HG02642 (cell line): Measurements from ENCODE around the gene NUP153.
"Not testable (repeated sequence)": the region's sequence is repeated elsewhere in the genome, so short reads cannot be mapped to it uniquely, and the experiment has no call there.

ENCODE experiments used
- ATAC-seq: cut with Tn5 transposase; IDR thresholded peaks from one replicate; pipeline ENCODE4 v1.9.1; 2021; ENCODE audit warnings: mild to moderate bottlenecking; ENCODE audit not compliant: unreplicated experiment, poor library complexity

NUP153 gene

DNA sequence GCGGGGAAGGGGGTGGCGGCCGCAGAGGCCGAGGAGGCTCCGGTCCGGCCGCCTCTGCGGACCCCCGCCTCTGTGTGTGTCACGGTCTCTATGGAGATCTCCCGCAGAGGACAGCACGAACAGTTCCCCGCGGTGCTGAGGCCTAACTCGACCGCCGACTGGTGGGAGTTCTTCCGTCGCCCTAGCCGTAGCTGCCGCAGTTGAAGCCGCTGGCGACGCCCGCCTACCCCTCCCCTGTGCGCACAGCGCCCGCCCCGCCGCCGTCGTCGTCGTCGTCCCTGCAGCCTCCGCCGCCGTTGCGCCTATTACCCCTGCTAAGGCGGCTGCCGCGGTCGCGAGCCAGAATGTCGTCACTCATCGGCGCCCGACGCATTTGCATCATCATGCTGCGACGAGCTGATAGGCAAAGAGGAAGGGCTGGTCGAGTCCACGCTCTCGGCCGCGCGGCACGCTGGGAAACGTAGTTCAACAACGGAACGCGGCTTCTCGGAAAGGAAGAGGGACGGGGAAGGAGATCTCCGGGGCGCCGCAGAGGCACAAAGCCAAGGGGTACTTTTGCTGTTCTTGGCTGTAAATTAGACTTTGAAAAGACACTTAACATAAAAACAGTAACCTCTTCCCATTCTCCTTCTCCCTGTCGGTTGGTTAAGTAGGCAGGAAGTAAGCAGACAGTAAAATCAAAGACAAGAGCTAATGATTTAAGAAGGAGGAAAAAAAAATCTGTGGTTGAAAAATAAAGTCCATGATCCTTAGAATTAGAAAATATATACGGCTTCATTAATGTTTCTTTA, at the start of gene NUP153:
TSS of gene NUP153 (minus strand) at position 346 of the 791 bp plus-strand sequence. CDS start 538 bp downstream, outside the sequence.
- peak; percentile 73 for ATAC-seq

DNA sequence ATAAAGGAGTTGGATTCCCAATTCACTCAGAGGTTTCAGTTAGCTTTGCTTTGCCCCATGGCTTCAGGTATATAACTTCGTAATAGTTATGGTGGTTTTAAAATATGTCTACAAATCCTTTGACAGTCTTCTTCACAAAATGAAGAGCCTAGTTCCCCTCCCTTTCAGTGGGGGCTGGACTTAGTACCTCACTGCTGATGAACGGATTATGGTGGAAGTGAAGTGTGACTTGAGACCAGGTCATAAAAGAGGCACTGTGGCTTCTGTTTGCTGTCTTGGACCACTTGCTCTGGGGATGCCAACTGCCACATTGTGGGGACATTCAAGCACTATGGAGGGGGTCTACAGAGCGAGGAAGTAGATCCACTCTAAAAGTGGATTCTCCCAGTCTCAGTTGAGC, 47.5 kb upstream of the NUP153 start:
- ATAC-seq, result no peak

DNA sequence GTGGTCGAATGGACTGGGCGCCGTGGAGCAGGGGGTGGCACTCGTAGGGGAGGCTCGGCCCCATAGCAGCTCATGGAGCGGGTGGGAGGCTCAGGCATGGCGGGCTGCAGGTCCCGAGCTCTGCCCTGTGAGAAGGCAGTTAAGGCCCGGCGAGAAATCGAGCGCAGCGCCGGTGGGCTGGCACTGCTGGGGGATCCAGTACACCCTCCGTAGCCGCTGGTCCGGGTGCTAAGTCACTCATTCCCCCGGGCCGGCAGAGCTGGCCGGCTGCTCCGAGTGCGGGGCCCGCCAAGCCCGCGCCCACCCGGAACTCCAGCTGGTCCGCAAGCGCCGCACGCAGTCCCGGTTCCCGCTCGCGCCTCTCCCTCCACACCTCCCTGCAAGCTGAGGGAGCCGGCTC, 38.6 kb upstream of the NUP153 start:
- ATAC-seq, result not testable (repeated sequence)

DNA sequence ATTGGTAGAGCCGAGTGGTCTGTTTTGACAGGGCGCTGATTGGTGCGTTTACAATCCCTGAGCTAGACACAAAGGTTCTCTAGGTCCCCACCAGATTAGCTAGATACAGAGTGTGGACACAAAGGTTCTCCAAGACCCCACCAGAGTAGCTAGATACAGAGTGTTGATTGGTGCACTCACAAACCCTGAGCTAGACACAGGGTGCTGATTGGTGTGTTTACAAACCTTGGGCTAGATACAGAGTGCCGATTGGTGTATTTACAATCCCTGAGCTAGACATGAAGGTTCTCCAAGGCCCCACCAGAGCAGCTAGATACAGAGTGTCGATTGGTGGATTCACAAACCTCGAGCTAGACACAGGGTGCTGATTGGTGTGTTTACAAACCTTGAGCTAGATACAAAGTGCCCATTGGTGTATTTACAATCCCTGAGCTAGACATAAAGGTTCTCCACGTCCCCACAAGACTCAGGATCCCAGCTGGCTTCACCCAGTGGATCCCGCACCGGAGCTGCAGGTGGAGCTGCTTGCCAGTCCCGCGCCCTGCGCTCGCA, 38.1 kb upstream of the NUP153 start:
- ATAC-seq, result not testable (repeated sequence)

DNA sequence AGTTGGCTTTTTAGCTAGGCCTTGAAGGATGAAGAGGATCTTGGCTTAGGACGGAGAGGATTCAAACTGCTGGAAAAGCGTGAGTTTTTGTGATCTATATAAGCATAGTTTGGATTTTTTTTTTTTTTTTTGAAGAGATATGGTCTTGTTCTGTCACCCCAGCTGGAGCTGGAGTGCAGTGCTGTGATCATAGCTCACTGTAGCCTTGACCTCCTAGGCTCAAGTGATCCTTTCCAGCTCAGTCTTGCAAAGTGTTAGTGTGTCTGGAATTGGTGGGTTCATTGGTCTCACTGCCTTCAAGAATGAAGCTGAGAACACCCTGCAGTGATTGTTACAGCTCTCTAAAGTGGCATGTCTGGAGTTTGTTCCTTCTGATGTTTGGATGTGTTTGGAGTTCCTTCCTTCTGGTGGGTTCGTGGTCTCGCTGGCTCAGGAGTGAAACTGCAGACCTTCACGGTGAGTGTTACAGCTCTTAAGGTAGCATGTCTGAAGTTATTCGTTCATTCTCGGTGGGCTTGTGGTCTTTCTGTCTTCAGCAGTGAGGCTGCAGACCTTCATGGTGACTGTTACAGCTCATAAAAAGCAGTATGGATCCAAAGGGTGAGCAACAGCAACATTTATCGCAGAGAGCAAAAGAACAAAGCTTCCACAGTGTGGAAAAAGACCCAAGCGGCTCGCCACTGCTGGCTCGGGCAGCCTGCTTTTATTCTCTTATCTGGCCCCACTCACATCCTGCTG, 37.5 kb upstream of the NUP153 start:
- no peak for ATAC-seq

DNA sequence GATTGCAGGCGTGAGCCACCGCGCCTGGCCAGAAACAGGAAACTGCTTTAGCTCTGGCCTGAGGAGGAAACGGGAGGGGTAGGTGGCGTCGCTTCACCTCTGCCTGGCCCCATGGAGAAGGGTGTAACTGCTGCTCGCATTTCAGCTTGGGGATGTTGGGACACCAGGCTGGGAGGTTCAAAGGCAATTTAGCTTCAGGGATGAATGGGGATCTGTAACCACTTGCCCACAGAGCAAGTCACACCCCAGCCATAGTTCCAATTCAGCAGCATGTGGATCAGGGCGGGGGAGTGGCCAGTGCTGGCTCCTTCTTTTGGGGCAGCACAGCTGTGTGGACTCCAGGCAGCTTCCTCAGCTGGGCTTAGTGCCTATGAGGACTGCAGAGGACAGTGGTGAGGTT, 34.8 kb upstream of the NUP153 start:
- ATAC-seq, result no peak

DNA sequence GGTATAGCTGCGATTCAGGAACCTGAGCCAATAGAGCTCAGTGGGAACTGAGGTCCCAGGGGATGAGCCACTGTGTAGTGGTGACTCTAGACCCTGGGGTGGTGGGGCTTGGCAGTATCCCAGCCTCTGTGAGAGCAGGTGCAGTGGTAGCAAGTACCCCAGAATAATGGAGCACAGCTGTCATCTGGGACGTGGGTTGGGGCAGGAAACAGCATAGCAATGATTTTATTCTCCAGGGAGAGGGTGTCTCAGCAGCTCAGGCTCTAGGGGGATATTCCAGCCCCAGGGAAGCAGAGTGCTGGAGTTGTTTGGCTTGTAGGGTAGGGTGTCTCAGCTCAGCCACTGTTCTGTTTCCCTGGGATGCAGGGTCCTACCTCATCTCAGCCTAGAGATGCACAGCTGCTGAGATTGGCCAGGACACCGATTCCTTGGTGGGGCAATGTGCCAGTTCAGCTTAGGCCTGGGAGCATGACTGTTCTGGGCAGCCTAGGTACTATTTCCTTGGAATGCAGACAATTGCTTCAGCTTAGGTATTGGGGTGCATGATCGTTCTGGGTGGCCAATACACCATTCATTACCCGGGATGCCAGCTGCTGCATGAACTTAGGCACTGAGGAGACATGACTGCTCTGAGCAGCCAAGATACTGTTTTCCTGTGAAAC, 34.0 kb upstream of the NUP153 start:
- ATAC-seq, result no peak

DNA sequence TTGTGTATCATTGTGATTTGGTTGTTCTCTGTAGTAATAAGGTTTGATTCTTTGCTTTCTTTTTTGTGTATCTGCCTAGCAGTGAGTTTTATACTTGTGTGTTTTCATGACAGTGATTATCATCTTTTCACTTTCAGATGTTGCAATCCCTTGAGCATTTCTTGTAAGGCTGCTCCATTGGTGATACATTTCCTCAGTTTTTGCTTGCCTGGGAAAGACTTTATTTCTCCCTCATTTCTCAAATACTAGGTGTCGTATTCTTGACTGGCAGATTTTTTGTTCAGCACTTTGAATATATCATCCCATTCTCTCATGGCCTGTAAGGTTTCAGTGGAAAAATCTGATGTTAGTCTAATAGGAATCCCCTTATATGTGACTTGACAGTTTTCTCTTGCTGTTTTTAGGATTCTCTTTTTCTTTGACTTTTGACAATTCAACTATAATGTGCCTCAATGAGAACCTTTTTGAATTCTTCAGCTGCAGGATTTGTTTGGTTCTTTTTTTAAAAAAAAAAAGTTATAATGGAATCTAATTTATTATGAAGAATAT, 31.1 kb upstream of the NUP153 start:
- no peak for ATAC-seq

DNA sequence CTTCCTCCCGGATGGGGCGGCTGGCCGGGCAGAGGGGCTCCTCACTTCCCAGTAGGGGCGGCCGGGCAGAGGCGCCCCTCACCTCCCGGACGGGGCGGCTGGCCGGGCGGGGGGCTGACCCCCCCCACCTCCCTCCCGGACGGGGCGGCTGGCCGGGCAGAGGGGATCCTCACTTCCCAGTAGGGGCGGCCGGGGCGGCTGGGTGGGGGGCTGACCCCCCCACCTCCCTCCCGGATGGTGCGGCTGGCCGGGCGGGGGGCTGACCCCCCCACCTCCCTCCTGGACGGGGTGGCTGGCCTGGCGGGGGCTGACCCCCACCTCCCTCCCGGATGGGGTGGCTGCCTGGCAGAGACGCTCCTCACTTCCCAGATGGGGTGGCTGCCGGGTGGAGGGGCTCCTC, 28.6 kb upstream of the NUP153 start:
- ATAC-seq, result not testable (repeated sequence)

DNA sequence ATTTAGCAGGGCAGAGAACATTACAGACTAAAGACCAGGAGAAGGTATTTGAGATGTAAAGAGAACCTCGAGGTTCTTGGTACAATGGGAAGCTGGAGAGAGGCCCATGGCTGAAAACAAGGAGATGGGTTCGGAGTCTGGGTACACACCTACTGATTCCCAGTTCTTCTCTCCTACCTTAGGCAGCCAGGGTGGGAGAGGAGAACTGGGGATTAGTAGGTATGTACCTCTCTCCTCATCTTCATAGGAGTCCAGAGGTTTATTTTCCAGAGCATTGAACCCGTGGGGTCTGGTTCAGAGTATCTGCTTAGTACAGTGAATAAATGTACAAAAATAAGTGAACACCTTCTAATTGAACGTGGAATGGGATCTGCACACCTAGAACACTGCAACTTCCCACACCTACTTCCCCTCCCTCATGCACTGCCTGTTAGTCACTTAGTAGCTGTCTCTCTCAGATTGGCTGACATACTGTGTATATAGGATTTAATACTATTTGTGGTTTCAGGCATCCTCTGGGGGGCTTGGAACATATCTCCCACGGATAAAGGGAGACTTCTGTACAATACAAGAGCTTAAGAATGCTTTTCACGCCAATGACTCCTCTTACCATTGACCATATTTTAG, 23.5 kb upstream of the NUP153 start:
- ATAC-seq, result no peak

DNA sequence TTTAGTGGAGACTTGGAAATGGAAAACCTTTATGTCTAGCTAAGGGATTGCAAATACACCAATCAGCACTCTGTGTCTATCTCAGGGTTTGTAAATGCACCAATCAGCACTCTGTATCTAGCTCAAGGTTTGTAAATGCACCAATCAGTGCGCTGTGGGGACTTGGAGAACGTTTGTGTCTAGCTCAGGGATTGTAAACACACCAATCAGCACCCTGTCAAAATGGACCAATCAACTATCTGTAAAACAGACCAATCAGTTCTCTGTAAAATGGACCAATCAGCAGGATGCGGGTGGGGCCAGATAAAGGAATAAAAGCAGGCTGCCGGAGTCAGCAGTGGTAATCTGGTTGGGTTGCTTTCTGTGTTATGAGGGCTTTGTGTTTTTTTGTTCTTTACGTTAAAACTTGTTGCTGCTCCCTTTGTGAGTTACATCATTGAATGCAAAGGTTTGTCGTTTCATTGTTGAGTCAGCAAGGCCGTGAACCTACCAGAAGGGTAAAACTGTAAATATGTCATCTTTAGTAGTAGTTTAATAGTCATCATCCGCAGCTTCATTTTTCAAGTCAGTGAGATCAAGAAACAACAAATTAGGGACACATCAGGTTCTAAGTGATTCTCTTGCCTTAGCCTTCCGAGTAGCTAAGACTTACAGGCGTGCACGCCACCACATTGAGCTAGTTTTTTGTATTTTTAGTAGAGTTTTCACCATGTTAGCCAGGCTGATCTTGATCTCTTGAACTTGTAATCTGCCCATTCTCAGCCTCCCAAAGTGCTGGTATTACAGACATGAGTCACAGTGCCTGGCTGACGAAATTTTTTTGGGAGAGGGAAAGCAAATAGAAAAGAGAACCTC, 22.7 kb upstream of the NUP153 start:
- ATAC-seq, result no peak

DNA sequence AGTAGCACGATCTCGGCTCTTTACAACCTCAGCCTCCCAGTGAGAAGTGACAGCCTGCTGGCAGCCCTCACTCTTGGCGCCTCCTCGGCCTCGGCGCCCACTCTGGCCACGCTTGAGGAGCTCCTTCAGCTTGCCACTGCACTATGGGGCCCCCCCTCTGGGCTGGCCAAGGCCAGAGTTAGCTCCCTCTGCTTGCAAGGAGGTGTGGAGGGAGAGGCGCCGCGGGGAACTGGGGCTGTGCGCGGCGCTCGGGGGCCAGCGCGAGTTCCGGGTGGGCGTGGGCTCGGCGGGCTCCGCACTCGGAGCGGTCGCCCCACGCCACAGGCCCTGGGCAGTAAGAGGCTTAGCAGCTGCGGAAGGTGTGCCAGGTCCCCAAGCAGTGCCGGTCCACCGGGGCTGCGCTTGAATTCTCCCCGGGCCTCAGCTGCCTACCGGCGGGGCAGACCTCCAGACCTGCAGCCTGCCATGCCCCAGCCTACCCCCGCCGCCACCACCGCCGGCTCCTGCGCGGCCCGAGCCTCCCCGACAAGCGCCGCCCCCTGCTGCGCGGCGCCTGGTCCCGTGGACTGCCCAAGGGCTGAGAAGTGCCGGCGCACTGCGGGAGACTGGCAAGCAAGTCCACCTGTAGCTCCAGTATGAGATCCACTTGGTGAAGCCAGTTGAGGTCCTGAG, 22.0 kb upstream of the NUP153 start:
- ATAC-seq, result no peak

DNA sequence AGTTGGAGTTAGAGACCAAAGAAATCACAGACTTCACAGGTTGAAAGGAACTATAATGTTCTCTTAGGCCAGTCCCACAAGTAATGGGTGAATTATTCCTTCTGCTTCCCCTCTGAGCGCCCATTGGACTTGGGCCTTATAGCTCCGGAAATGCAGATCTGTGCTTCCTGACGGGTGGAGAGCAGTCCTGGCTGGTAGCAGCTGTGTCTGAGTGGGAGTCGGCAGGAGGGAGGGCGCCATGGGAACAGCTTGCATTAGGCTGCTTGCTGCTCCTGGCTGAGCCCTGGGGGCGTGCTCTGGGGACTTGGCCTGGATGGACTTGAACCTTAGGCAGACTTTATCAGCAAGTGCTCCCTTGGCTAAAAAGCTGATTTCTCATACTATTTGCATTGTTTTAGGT, 18.4 kb upstream of the NUP153 start:
- no peak for ATAC-seq

DNA sequence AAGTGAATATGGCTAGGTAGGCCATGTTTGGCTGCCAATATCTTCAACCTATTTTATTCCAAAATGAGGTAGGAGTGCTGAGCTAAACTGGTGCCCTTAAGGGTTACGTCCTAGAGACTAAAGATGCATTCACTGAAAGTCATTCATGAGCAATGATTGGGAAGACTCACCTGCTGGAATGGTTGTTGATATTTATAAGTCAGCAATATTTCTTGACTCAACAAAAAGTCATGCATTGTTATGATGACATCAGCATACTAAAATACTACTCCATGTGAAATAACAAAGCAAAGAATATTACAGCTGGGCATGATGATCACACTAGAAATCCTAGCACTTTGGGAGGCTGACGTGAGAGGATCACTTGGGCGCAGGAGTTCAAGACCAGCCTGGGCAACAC, 17.6 kb upstream of the NUP153 start:
- ATAC-seq, result no peak

DNA sequence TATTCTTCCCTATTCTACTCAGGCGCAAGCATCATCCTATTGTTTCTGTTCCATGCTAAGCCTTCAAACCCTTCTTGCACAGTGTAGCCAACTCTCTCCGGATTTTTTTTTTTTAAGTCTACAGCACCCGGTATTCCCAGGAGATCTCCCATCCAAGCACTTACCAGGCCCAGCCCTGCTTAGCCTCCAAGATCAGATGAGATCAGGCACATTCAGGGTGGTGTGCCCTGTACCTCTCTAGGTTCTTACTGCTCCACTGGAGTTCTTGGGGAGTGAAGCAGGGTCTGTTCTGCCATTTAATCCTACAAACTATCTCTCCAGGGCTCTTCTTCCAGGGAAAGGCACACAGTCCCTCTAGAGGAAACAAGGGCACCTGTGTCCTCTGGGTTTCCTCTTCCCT, 14.9 kb upstream of the NUP153 start:
- no peak for ATAC-seq

DNA sequence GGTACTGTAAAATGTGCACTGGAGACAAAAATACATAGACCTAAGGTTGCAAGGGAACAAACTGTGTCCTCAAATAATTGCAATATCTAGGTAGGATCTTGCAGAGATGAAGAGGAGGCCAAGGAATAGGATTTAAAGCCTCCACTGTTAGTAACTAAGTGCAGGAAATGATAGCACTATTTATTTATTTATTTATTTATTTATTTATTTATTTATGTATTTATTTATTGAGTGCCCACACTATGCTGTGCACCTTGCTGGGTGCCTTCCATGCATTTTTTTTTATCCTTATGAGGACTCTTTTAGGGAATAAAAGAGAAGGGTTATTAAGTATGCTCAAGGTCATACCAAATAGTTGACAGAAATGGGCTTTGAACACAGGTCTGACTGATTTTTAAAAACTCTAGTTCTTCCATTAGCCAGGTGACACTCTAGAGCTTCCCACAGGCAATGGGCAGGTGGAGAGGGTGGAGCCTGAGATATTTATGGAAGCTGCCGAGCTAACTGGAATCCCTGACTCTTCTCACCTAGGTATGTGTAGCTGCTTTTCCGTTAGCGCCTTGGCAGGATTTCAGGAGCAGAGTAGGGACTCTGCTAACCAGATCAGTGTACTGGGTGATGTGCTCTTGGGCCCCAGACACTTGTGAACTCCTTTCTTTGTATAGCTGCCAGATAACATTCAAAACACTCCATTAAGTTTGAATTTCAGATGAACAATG, 12.8 kb upstream of the NUP153 start:
- no peak for ATAC-seq

DNA sequence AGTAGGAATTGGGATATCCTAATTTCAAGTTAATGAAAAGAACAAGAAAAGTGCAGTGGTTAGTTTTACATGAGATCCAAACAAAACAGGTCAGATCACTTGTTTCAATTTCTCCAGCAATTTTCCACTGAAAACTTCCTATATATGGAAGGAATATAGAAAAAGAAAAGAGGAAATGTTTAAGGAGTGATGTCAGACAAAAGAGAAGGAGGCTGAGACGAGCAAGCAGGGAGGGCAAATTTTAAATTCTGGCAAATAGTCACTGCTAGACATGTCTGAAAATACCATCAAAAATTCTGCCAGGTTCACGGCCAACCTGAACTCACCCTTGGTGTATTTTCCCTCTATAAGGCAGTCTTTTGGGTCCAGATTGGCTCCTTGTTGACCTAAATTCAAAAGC, 9.5 kb upstream of the NUP153 start:
- no peak for ATAC-seq
